Stimulated activated CD8-positive, alpha-beta memory T cell treated with anti-CD3 and anti-CD28 coated beads, Interleukin-15, amount 100 ng/mL, for 1 hour (primary cell): ENCODE results near the gene DNAL1.
A peak's percentile ranks its signal among the peaks of the same experiment; 100 is the strongest.
"Not testable (repeated sequence)": the region's sequence is repeated elsewhere in the genome, so short reads cannot be mapped to it uniquely, and the experiment has no call there.

ENCODE experiments used
- DNase-seq: peaks from one replicate; pipeline ENCODE4 v3.0.0-alpha.2; 2020; ENCODE audit warnings: low read depth

Gene DNAL1

DNA sequence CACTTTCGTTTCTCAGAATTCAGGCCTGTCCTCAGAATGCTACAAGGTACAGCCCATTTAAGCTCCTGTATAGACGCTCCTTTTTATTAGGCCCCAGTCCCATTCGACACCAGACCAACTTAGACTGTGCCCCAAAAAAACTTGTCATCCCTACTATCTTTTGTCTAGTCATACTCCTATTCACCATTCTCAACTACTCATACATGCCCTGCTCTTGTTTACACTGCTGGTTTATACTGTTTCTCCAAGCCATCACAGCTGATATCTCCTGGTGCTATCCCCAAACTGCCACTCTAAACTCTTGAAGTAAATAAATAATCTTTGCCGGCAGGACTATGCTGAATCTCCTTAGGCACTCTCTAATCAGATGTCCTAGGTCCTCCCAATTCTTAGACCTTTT lies 63.3 kb downstream of the DNAL1 start:
- not testable (repeated sequence) for DNase-seq

DNA sequence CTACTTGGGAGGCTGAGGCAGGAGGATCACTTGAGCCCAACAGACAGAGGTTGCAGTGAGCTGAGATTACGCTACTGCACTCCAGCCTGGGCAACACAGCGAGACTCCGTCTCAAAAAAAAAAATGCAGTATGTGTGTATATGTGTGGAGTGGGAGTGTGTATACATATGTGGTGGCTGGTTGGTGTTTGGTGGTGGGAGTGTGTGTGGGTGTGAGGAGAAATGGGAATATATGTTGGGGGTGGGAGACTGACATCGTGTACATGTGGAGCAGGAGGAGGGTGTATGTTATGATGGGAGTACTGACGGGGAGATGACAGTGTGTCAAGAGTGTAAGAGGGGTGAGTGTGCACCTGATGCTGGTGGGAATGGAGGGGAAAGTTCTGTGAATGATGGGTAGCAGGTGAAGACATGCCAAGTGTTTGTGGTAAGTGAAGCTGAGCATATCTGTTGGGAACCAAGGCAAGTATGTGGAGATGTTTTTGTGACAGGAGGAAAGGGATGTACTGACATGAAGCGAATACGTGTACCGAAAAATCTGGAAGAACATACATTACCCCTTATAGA lies 65.2 kb downstream of the DNAL1 start:
- DNase-seq: no peak

- no peak for DNase-seq
These were observed 66.0 kb downstream of the DNAL1 start for GRCh38 chr14:73710737-73711136.

- DNase-seq: no peak
These were observed 67.3 kb downstream of the DNAL1 start for GRCh38 chr14:73712071-73712506.

DNA sequence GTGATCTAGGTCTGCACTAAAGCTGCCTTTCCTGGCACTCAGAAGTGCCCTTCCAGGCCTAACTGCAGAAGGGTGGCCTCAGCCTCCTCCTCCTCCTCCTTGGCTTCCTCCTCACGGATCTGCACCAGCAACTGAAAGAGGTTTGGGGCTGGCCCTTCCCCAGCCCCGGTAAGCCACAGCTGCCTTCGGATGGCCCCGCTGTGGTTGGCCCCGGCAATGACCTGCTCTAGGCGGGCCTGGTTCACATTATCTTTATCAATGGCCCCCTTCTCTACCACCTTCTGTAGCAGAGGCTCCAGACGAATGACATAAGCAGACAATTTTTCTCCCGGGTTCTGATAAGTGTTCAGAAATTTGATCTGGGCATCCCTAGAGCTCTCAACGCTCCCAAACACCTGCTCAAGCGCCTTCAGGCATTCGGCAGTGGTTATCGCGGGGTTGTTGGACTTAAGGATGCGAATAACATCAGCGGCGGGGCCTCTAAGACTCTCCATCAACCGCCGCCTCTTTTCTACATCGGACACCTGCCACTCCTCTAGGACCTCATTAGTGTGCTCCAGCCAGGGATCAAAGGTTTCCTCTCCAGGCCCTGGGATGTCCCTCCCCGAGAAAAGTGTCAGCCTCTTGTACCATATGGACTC lies 67.9 kb downstream of the DNAL1 start:
- no peak for DNase-seq

- no peak for DNase-seq
These were observed 68.5 kb downstream of the DNAL1 start for GRCh38 chr14:73713206-73713802.

DNA sequence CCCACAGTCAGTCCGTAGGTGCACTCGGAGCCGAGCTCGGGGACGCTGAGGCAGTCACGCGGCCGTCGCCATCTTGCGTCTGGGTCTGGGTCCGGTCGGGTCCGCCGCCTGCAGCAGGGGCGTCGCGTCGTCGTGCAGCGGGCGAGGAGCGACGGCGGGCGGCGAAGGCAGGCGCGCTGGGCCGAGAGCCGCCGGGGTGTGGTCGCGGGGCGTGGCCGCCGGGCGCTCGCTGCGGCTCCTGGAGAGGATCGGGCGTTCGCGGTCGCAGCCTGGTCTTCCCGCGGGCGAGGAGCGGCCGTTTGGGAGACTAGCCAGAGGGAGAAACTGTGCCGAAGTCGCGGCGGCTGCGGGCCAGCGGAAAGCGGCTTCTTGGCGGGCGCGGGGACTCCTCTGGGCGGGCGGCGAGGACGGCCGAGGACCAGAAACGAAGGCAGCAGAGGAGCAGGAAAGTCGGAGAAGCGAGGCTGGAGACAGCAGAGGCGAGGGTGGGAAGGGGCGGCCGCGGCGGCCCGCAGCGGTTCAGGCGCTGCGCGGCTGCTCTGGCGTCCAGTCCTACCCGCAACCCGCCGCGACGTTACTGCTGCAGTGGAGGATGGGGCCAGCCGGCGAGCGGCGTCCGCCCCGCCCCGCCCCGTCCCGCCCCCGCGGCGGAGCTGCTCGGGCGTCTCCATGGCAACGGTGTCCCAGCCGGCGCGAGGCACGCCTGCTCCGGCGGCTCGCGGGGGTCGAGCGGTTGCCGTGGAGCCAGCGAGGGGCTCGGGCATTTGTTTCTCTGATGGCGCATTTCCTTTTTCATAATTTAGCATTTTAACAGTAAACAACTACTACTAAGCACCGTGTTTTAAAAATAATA lies 69.2 kb downstream of the DNAL1 start, which contains the start of gene PNMA1:
Gene PNMA1 (minus strand): TSS at position 582 of the 853 bp plus-strand sequence. CDS start 745 bp downstream, outside the sequence.
- DNase-seq: peak; percentile 58

- DNase-seq: no peak
These were observed 69.9 kb downstream of the DNAL1 start for GRCh38 chr14:73714656-73715081.

GRCh38 chr14:73715707-73716106 lies 70.9 kb downstream of the DNAL1 start:
- no peak for DNase-seq

DNA sequence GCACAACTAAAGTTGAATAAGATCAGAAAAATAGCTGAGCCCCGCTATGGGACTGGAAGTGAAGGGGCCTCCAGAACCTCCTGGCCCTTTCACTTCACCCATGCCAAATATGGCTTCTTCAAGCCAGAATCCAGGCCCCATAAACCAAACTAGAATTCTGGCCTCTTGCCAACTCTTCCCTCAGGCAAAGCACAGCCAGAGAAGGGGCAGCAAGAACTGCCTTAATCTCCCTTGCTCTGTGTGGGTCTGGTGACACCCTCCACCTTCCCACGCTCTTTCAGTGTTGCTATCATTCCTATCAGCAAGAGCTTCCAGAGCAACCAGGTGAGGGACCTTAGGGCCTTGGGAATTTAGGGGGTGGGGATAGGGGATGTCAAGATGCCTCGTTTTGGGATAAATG lies 72.5 kb downstream of the DNAL1 start:
- DNase-seq: no peak

DNA sequence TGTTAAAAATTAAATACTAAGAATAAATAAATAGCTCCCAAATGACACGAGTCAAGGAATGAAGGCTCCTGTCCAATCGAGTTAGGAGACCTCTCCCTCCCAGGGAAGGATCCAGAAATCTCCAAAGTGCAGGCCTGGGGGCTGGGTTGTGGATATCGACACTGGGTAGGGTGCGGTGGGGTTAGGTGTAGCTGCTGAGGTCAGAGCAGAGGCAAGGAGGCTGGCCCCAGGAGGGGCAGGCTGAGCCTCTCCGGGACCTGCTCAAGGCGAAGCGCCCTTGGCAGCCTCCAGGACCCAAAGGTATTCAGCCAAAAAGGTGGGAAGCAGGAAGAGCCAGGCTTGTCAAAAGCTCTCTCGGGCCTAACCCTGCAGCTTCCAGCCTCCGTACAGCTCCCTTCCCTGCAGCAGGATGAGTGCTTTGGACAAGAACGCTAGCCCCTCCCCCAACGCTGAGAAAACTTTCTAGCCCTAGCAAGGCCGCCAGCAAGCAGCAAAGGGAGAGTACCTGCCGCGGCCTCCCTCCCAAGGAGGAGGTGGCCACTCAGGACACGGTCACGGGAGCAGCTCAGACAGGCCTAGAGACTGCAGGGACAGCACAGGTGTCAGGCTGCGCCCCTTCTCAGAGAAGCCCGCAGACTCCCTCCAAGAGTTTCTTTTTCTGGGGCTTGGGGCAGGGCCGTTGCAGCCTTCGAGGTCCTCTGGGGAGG lies 73.1 kb downstream of the DNAL1 start:
- DNase-seq: no peak

DNA sequence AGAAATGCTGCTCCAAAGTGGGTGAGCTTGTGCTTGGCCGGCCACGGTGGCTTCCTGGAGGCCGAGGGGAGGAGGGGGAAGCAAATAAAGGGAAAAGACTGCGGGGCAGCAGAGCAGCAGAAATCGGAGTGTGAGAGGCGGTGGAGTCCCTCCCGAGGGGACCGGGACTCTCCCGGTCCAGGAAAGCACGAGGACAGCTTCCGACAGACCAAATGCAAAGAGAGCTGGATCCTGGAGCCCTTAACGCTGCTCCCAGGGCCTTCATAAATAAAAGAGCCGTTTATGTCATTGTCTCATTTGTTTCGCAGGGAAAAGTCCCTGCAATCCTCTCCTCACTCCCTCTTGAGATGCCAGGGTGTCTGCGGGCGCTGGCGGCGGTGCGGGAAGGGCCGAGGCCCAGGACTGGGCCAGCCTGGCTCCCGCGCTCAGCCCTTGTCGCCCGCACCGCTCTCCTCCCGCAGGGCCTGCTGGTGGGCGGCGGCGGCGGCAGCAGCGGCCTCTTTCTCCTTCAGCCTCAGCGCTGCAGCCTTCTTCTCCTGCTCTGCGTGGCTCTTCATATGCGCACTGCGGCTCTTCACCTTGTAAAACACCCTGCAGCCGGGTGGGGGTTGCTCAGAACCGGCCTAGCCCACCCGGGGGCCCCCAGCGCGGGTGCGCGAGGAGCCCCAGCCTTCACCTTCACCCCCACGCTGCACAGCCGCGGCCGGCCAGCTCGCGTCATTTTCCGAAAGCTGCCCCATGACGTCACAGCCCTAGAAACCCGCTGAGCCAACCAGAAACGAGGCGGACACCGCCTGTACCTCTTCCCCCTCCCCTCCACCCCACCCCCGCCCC lies 73.8 kb downstream of the DNAL1 start:
- no peak for DNase-seq

DNA sequence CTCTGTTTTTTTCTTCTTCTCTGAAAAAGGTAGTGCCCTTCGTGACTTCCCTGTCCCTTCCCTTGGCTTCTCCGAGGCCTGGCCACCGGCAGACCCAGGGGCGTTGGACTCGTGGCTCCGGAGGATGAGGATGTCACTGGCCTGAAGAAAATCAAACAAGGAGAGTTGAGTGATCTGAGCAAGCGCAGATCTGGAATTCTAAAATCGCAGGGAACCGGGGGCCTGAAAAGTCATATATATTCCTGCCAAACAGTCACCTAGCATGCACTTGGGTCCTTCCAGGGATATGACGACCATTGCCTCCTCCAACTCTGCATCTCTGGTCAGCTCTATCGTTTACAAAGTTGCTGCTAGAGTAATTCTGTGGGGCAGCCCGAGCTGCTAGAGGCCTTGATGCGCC lies 74.6 kb downstream of the DNAL1 start:
- DNase-seq: no peak

GRCh38 chr14:73719791-73720190 lies 75.0 kb downstream of the DNAL1 start:
- DNase-seq: no peak

- DNase-seq: no peak
These were observed 75.8 kb downstream of the DNAL1 start for GRCh38 chr14:73720636-73721035.

GRCh38 chr14:73721101-73721821 lies 76.5 kb downstream of the DNAL1 start:
- no peak for DNase-seq

DNA sequence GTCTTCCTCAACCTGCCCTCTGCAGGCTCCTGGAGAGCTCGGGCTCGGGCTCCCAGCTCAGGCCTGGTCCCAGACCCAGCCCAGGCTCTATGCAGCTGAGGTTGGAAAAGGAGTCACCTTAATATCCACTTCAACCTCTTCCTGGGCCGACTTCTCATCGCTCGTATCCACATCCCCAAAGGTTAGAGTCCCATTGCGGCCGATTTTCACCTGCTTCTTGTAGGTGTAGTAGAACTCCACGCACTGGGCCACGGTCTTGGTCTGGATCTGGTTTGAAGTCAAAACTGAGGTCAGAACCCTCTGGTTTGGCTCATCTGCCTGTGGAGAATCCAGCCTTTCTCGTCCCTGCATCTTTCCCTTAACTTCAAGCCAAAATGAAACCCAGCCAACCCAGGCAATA lies 77.8 kb downstream of the DNAL1 start:
- no peak for DNase-seq

DNA sequence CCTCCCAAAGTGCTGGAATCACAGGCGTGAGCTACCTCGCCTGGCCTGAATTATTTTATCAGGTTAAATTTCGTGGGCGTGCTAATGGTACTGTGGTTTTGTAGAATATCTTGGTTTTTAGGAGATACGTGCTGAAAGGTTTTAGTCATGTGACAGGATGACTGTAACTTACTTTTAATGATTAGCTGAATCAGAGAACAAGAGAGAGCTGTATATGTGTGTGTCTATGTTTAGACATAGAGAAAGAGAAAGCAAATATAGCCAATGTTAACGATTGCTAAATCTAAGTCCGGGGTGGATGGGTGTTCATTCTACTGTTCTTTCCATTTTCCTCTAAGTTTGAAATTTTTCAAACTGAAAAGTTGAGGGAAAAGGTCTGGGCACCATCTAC lies 78.6 kb downstream of the DNAL1 start:
- DNase-seq: no peak

GRCh38 chr14:73723797-73724661 lies 79.2 kb downstream of the DNAL1 start:
- DNase-seq: no peak
